HG03108 (cell line): ENCODE data around the gene SMARCAD1.

Experiments
- ATAC-seq: cut with Tn5 transposase; IDR thresholded peaks from one replicate; pipeline ENCODE4 v1.9.1; 2021; ENCODE audit warnings: moderate library complexity; ENCODE audit not compliant: unreplicated experiment

Gene SMARCAD1

GRCh38 chr4:94226763-94227162 lies 19.1 kb downstream of the SMARCAD1 start:
- no peak for ATAC-seq

DNA sequence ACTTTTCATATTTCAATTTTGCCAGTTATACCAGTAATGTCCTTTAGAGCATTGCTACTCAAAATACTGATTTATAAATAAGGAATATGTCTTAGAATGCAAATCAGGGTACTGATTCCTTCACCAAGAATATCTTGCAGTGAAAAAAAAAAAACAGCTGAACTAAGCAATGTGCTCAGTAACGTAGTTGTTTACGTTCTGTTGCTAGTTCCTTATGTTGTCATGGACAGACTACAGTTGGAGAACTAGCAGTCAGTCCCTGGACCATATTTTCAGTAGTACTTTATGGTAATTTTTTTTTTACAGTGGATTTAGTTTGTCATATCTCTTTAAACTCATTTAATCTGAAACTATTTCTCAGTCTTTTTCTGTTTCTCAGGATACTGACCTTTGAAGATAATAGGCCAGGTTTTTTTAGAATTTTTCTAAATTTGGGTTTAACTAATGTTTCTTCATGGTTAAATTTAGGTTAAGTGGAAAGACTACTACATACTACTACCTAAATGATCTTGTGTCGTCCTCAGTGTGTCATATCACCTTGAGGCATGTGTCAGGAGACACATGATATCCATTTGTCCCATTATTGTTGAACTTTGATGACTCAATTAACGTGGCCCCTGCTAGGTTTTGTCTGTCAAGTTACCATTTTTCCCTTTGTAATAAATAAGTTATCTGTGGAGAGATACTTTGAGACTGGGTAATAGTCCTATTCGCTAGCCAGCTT lies 21.0 kb downstream of the SMARCAD1 start:
- ATAC-seq = no peak

- ATAC-seq = no peak
These were observed 24.9 kb downstream of the SMARCAD1 start for GRCh38 chr4:94232519-94232918.

DNA sequence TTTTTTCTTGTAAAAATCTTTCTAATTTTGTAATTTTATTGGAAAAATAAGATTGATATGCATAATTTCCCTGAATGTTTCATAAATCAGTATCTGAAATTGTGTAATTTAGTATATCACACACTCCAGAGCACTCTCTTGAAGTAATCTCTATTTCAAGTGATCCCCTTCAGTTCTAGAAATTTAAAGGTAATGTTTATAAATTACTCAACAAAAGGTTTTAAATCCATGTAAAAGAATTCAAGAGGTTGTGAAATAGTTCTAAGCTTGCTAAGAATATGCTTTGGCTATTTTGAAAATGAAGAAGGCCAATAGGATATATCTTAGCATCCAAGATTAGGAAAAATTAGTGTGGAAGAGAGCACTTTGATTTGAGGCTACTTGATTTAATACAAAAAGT lies 28.2 kb downstream of the SMARCAD1 start:
- ATAC-seq = no peak

DNA sequence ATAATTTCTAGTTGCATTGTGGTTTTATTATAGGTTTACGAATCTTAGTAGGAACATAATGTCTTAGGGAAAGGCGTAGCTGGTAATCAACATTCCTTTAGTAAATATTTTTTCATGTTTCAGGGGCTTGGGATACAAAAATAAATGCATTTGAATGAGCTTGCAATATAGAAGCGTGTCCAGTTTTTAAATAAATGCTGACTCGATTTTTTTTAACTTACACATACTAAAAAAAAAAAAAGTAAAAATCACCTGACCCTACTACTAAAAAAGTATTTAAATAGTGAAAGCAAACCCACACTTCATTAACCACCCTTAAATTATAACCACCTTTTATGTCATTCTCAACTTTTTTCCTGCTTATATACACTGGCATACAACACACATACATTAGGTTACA lies 29.6 kb downstream of the SMARCAD1 start:
- ATAC-seq = no peak

- ATAC-seq = no peak
These were observed 30.5 kb downstream of the SMARCAD1 start for GRCh38 chr4:94238160-94238559.

DNA sequence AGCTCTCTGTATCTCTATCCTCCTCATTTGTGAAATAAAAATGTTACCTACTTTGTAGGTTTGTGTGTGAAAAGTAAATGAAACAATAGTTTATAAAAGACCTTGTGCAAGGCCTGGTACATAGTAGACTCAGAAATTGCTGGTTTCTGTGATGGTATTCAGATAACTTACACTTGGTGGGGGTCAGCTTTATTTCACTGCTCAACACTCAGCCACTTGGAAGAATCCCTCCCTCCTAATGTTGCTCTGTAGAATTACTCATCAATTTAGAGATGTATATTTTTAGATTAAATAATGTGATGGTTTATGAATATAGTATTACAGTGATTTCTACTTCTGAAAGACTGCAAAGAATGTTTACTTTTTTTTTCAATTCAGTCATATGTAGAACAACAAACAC lies 32.7 kb downstream of the SMARCAD1 start:
- ATAC-seq = no peak

DNA sequence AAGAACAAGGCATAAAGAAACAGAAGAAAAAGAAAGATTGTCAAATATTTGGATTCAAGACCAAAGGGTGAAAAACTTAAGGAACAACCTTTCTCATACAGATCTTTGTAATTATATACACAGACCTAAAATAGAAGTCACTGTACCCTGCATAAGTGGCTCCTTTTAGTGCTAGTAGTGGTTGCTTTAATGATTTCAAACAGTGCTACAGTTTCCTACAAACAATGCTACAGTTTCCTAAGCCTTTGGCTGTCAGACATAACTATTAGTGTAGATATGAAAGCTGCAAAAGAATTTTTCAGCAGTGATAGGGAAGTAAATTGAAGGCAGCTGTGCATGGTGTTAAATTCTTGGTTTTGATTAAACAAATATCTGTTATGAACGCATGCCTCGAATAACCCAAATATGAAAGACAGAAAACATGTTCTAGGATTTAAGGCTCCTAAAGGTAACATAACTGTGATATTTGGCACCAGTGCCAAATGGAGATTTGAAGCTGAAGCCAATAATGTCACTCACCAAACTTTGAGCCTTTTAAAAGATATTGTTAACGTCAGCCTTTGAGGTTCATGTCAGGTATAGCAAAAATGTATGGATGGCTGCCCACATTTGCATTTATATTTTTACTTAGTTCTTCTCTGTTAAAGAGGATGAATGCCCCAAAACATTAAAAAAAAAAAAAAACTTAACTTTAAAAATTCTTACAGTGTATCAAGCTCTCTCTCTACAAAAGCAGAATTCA lies 36.6 kb downstream of the SMARCAD1 start:
- no peak for ATAC-seq

DNA sequence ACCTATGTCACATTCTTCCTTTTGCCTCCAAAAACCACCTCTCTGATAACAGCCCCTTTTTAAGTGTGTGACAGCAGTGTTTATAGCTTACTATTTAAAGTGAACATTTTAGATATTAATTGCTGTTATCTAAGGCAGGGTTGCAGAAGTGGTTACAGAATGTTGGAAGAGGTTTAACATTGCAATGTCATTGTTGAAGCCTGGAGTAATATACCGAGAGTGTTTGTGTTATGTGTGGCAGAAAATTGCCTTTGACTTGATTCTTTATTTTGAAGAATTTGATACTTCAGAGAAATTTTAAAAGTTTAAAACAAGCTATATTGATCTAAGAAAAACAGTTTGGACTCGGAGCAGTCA lies 37.1 kb downstream of the SMARCAD1 start:
- ATAC-seq = no peak

DNA sequence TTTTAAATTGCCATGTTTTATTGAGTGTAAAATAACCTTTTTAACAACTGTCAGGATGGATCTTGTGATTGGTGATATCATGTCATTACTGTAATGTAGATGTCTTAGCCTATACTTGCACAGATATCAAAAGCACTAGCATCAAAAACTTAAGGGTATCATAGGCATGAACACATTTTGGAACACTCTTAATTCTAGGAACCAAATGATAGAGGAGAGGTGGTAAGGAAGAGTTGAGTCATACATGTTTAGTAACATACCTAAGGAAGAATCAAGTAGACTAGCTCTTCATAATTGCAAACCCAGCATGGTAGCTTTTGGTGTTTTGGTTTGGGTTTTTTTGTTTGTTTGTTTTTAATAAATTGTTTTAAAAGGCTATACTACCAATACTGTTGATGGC lies 43.4 kb downstream of the SMARCAD1 start:
- no peak for ATAC-seq

- ATAC-seq = no peak
These were observed 45.4 kb downstream of the SMARCAD1 start for GRCh38 chr4:94253036-94253435.

- ATAC-seq = no peak
These were observed 48.6 kb downstream of the SMARCAD1 start for GRCh38 chr4:94256144-94256783.

DNA sequence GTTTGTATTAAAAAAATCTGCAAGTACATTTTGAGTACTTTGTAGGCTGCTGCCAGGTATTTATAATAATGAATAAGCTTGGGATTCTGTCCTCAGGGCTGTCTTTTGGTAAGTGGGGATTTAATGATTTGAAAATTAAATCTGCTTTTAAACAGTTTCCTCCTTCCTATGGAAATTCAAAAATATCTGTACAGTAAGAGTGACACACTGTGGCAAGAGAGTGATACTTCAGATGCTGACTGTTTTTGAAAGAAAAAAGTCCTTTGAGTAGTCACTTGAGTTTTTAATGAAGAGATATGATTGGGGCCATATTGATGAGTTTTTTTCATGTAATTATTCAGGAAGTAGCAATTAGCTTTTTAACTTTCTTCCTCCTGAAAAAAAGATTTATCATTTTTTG lies 49.2 kb downstream of the SMARCAD1 start:
- no peak for ATAC-seq

DNA sequence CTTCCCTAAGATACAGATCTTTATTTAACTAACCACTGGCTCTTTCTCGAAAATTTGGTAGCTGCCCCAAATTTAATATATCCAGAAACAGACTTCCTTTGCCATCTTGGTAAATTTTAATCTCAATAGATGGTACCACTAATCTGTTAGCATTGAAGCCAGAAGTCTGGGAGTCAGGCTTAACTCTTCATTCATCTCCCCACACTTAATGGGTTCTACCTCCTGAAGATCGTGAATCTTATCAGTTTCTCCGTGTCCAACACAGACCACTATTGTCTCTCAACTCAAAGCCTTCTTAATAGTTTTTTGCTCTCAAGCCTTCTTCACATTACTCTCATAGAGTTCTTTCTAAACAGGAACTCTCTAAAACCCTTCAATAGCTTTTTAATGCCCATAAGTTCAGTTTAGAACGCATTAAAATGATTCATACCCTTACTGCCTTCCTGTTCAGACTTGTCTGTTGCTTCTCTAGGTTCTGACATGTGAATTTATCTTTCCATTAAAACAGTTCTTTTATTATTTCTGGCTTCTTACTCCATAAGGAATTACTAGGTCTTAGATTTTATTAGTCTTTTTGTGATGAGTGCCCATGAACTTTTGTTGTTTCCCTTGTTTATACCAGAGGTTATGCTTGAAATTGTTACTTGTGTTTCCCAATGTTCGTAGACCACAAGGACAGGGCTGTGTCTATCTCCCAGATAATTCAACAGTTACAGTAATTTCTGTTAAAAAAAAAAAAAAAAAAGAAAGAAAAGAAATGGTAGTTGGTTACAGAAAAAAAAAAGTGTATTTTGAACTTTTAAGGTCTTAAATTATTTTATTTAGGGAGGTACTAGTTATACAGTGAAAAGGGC lies 54.7 kb downstream of the SMARCAD1 start:
- no peak for ATAC-seq

GRCh38 chr4:94267037-94267436 lies 59.4 kb downstream of the SMARCAD1 start:
- no peak for ATAC-seq

GRCh38 chr4:94271248-94271647 lies 63.6 kb downstream of the SMARCAD1 start:
- ATAC-seq = no peak

GRCh38 chr4:94274912-94275311 lies 67.2 kb downstream of the SMARCAD1 start:
- ATAC-seq = no peak

DNA sequence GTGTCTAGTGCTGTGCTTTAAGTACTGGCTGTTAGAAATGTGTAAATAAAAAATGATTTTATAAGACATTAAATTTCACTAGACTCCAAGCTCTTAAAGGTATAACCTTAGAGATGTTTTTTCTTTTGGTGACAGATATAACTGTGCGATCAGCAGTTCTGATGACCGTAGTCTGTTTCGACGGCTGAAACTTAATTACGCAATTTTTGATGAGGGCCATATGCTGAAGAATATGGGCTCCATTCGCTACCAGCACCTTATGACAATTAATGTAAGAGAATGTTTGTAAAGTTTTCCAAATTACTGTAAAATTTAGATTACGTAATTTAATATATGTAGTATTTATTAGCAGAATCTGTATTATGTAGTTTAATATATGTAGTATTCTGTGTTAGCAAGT lies 68.5 kb downstream of the SMARCAD1 start:
- ATAC-seq = no peak

DNA sequence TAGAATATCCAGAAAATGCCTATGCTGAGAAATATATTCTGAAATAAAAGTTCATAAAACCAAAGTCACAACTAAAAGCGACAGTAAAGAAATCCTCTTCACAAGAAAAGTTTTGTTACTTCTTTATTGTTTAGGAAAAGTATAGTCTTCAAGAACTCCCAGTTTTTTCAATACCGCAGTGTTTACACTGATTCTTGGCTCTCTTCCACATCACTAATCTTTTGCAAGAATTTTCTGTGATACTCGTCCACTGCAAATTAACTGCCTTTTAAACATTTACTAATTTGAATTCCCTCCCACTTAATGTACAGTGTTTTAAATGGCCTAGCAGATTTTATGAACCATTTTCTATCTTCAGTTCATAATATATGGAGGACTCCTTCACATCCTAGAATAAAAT lies 69.9 kb downstream of the SMARCAD1 start:
- ATAC-seq = no peak

DNA sequence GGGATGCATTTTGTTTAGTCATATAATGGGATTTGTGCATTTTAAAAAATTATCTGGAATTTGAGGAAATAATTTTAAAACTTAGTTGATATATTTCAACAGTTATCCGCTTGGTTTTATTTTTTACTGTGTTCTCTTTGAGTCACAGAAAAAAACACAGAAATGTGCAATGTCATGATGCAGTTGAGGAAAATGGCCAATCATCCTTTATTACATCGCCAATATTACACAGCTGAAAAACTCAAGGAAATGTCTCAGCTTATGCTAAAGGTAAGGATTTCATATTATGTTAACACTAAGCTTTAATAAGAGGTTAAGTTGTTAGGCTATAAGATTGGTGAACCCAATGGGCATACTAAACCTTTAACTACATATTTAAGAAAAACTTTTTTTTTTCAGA lies 71.1 kb downstream of the SMARCAD1 start:
- ATAC-seq = no peak

- ATAC-seq = no peak
These were observed 77.2 kb downstream of the SMARCAD1 start for GRCh38 chr4:94284889-94285288.
